HFFc6 (cell line): ENCODE measurements around the gene ELMO1. TPM values are rescaled to one million over a fixed set of nuclear protein-coding genes. Genes with fewer than 3 reads are reported as not detected.

ENCODE experiments used
- DNase-seq: peaks from one replicate; pipeline ENCODE4 v3.0.0-alpha.2; 2018
- H3K27ac Mint-ChIP-seq: 2 replicates; pipeline ENCODE4 v1.8.0; 2020; ENCODE audit warnings: mild to moderate bottlenecking, mixed read lengths
- H3K27me3 Mint-ChIP-seq: 2 replicates; pipeline ENCODE4 v1.8.0; 2021; ENCODE audit warnings: mild to moderate bottlenecking, moderate library complexity, mixed read lengths; ENCODE audit not compliant: insufficient read depth
- H3K36me3 Mint-ChIP-seq: 2 replicates; pipeline ENCODE4 v1.8.0; 2021; ENCODE audit warnings: low read depth, mixed read lengths
- H3K4me1 Mint-ChIP-seq: 2 replicates; pipeline ENCODE4 v1.8.0; 2020; ENCODE audit warnings: low read depth, mixed read lengths
- H3K4me3 Mint-ChIP-seq: 2 replicates; pipeline ENCODE4 v1.8.0; 2020; ENCODE audit warnings: mild to moderate bottlenecking, moderate library complexity, mixed read lengths
- H3K9me3 Mint-ChIP-seq: 2 replicates; pipeline ENCODE4 v1.8.0; 2020; ENCODE audit warnings: mild to moderate bottlenecking, mixed read lengths
- total RNA-seq, 6 experiments: library from RNA; stranded (reverse); fragmentation: NEBNext Ultra II Directional; extraction: Animal tissue kit (Norgen Biotek cat#: 25700); gene quantifications; 2 replicates in 1 of 6; 3 replicates in 5 of 6; pipeline ENCODE4 v1.2.3, GENCODE V29; 2021
- TF ChIP-seq, protein P1 (sequence below): fragments of 200-600 bp; sonication (generic); IDR thresholded peaks from 2 replicates; pipeline ENCODE4 v1.5.0; 2021; ENCODE audit warnings: antibody characterized with exemption, mild to moderate bottlenecking

Gene ELMO1
- total RNA-seq, 6 experiments from 2014 or later, result not detected

DNA sequence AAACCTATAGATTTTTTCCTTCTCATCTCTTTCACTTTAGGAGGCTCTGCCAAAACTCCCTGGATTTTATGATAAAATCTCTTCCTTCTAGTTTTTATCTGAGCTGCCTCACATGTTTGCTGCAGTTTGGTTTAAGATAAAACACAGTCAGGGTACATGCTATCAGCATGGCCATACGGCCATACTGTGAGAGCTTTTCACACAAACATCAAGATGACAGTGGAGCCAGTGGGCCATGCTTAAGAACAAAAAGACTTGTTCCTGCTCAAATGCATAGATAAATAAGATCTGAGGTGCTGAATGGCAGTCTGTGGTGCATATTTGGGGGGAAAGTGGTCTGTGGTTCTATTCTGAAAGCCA lies 91.0 kb downstream of the ELMO1 start:
- TF ChIP-seq, protein P1, sequence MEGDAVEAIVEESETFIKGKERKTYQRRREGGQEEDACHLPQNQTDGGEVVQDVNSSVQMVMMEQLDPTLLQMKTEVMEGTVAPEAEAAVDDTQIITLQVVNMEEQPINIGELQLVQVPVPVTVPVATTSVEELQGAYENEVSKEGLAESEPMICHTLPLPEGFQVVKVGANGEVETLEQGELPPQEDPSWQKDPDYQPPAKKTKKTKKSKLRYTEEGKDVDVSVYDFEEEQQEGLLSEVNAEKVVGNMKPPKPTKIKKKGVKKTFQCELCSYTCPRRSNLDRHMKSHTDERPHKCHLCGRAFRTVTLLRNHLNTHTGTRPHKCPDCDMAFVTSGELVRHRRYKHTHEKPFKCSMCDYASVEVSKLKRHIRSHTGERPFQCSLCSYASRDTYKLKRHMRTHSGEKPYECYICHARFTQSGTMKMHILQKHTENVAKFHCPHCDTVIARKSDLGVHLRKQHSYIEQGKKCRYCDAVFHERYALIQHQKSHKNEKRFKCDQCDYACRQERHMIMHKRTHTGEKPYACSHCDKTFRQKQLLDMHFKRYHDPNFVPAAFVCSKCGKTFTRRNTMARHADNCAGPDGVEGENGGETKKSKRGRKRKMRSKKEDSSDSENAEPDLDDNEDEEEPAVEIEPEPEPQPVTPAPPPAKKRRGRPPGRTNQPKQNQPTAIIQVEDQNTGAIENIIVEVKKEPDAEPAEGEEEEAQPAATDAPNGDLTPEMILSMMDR, result no peak
- peaks cover 2% of the 10 kb centered on the region for H3K27me3 Mint-ChIP-seq
- no peak overlapping the region for H3K27ac Mint-ChIP-seq
- DNase-seq, result no peak
- H3K36me3 Mint-ChIP-seq, result peaks cover 5% of the 10 kb centered on the region; the same call in 1 of the 2 replicates
- no peak overlapping the region for H3K4me3 Mint-ChIP-seq
- H3K4me1 Mint-ChIP-seq, result no peaks in the 10 kb centered on the region
- H3K9me3 Mint-ChIP-seq, result peaks cover 69% of the 10 kb centered on the region

DNA sequence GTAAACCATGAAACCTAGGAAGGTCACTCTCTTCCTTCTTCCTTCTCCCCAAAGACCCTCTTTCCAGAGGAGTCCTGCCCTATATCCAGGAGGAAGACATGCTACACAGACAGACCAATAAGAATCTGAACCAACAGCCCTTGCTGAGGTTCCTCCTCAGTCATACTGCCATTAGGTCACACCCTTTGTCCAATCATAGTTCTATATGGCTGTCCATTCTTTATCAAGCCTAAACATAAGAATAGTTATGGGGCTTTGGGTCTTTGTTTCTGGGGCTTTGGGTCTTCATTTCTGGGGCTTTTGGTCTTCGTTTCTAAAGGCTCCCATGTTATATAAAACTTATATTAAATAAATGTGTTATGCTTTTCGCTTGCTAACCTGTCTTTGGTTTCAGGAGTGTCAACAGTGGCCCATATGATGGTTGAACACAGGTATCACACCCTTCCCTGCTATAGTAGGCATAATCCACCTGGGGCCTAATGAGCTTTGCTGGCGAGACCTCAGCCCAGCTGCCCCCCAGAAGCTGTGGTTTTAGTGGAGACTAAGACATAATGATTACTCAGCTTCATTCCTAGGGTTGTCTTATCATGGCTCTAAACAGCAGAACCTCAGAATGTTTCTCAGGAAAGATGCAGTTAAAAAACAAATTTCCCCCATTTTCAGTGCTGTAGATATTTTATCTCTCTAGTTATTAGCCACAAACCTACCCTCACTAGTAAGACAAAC lies 91.6 kb downstream of the ELMO1 start:
- Mint-ChIP-seq H3K36me3 (peaks cover 5% of the 10 kb centered on the region; the same call in 1 of the 2 replicates), H3K27me3 (no peaks in the 10 kb centered on the region; the same call in 1 of the 2 replicates), H3K4me1 (no peaks in the 10 kb centered on the region), H3K27ac (no peak overlapping the region), H3K9me3 (peaks cover 65% of the 10 kb centered on the region), H3K4me3 (no peak overlapping the region)
- DNase-seq, result no peak
- TF ChIP-seq, protein P1, result no peak

DNA sequence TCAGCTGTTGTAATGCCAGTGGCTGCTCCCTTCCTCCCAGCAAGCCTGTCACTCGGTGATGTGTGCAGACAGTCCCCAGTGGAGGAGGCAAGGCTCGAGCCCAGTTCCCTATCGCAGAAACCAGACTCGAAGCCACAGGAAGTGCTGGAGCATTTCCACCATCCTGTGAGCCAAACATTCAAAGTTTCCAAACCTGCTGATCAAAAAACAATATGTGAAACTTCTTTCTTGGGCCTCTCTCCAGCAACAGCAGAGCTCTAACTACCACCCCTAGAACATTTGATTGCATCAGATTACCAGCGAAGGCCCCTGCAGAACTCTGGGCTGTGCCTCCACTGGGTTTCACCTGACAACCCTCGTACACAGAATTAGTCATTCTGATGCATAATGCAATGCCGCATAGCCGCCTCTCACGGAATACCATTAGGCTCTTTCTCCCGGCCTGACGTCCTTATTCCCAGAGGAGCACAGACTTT lies 94.0 kb downstream of the ELMO1 start:
- no peak for DNase-seq
- TF ChIP-seq, protein P1, result no peak

DNA sequence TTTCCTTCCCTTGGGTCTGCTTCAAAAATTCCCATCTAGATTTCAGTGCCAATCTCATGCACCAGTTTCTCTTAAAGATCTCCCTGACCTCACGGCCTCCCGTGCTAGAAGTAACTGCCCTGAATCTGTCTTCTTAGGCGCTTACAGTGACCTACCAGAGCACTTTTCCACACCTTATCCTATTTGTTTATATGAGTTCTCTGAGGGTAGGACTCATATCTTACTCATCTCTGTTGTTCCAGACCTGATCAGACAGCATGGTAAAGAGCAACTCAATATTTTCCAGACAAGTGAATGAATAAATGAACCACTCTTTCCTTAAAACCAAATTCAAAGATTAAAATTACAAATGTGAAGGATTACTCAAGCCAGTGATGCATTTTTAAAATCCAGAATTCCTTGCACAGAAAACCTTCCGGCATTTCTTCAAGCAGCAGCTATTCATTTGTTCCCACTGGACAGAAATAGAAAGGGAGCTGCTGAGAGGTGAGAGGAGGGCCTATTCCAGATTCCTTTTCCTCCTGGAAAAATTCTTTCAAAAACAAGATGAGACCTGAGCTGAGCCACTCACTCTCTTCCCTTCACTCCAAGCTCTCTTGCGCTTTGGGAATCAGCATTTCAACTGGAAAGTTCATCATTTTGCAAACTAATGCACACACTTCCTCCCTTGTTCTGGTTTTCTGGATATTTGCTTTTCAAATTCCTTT lies 94.6 kb downstream of the ELMO1 start:
- H3K4me1 Mint-ChIP-seq, result no peaks in the 10 kb centered on the region
- DNase-seq, result no peak
- TF ChIP-seq, protein P1, result no peak
- H3K27ac Mint-ChIP-seq, result no peak overlapping the region
- no peak overlapping the region for H3K4me3 Mint-ChIP-seq
- H3K9me3 Mint-ChIP-seq, result peaks cover 66% of the 10 kb centered on the region
- H3K27me3 Mint-ChIP-seq, result no peaks in the 10 kb centered on the region; the same call in 1 of the 2 replicates
- peaks cover 5% of the 10 kb centered on the region; the same call in 1 of the 2 replicates for H3K36me3 Mint-ChIP-seq

More for the DNA sequence above, 94.0 kb downstream of the ELMO1 start:
- Mint-ChIP-seq H3K27me3 (no peaks in the 10 kb centered on the region; the same call in 1 of the 2 replicates), H3K9me3 (peaks cover 68% of the 10 kb centered on the region), H3K36me3 (peaks cover 5% of the 10 kb centered on the region; the same call in 1 of the 2 replicates), H3K27ac (no peak overlapping the region), H3K4me1 (no peaks in the 10 kb centered on the region), H3K4me3 (no peak overlapping the region)

DNA sequence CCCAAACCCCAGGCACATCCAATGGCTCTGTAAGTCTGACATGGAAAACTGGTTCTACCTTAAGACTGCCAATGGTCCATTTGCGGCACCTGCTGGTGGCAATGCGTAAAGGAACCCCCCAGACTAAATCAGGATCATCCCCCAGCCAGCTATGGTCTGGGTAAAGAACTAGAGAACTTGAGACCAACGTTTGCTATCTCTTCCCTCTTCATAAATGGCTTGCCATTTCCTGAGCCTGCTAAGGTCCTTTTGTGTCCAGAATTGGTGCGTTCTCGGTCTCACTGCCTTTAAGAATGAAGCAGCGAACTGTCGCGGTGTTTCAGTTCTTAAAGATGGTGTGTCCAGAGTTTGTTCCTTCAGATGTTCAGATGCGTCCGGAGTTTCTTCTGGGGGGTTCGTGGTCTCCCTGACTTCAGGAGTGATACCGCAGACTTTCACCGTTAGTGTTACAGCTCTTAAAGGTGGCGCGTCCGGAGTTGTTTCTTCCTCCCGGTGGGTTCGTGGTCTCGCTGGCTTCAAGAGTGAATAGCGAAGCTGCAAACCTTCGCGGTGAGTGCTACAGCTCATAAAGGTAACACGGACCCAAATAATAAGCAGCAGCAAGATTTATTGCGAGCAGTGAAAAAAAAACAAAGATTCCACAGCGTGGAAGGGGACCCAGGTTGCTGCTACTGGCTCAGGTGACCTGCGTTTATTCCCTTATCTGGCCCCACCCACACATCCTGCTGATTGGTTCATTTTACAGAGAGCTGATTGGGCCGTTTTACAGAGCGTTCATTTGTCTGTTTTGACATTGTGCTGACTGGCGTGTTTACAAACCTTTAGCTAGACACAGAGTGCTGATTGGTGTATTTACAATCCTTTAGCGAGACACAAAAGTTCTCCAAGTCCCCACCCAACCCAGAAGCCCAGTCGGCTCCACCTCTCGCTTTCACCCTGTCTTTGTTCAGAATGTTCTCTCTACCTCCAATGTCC lies 95.4 kb downstream of the ELMO1 start:
- Mint-ChIP-seq H3K4me3 (no peak overlapping the region), H3K9me3 (peaks cover 59% of the 10 kb centered on the region), H3K27ac (no peak overlapping the region), H3K27me3 (no peaks in the 10 kb centered on the region; the same call in 1 of the 2 replicates), H3K36me3 (peaks cover 5% of the 10 kb centered on the region; the same call in 1 of the 2 replicates), H3K4me1 (no peaks in the 10 kb centered on the region)
- TF ChIP-seq, protein P1, result no peak
- no peak for DNase-seq
